ENCODE measurements around the gene GCH1. TPM values are rescaled to one million over a fixed set of nuclear protein-coding genes. Genes with fewer than 3 reads are reported as not detected.

GCH1 gene
- total RNA-seq, 1 experiment from 2014 or later = 16.7 TPM

GRCh38 chr14:54823757-54824549, 78.7 kb downstream of the GCH1 start:
- Histone ChIP-seq H3K27ac (ENCODE audit: low read depth, low read length) (no peak overlapping the region), H3K4me3 (replicated peaks in 1 of 2; ENCODE audit: low read depth in 1 of 2, low read length in 2 of 2) (no peak overlapping the region), H4K20me1 (ENCODE audit: insufficient read depth) (no peaks in the 10 kb centered on the region), H3K9me3 (ENCODE audit: control insufficient read depth in 1 of 2, insufficient read depth in 1 of 2, low read depth in 1 of 2, low read length in 2 of 2) (peaks cover 0 to 11% of the 10 kb centered on the region in 2 experiments; a peak in 1 of 4 replicates), H2AFZ (ENCODE audit: low read depth, low read length, poor library complexity, severe bottlenecking) (no peak overlapping the region), H3K79me2 (ENCODE audit: insufficient read depth, low read length) (no peaks in the 10 kb centered on the region), H3K4me2 (ENCODE audit: low read length) (no peak overlapping the region), H3K36me3 (ENCODE audit: control insufficient read depth in 1 of 2, insufficient read depth in 2 of 2, low read length in 2 of 2) (no peaks in the 10 kb centered on the region), H3K9ac (ENCODE audit: low read length) (no peak overlapping the region), H3K27me3 (ENCODE audit: insufficient read depth, low read length) (no peaks in the 10 kb centered on the region), H3K4me1 (ENCODE audit: control insufficient read depth in 1 of 2, insufficient read depth in 2 of 2, low read length in 2 of 2) (no peaks in the 10 kb centered on the region), H3K9me2 (ENCODE audit: insufficient read depth) (no peaks in the 10 kb centered on the region)
- intact Hi-C loops (cut with micrococcal nuclease) = no loop called here
- RAD21 ChIA-PET (ENCODE audit: low non-redundant PET in 1 of 2, low total read pairs in 2 of 2, uncharacterized antibody in 2 of 2, unreplicated experiment in 2 of 2) = no interaction called here
- no peak for TF ChIP-seq ZBTB33 (IDR thresholded peaks at IDR 0.05; ENCODE audit: extremely low read depth, insufficient replicate concordance, low read length)
- TF ChIP-seq CBX3 (IDR thresholded peaks at IDR 0.05; ENCODE audit: low read depth) = peak; percentile 45
- ATAC-seq (no peak), DNase-seq (ENCODE audit: low read depth, low spot score) (no peak)
- BruUV-seq (replicated peaks) = no TSS peak
- POLR2A ChIA-PET = no interaction called here
- CTCF ChIA-PET = no interaction called here

DNA sequence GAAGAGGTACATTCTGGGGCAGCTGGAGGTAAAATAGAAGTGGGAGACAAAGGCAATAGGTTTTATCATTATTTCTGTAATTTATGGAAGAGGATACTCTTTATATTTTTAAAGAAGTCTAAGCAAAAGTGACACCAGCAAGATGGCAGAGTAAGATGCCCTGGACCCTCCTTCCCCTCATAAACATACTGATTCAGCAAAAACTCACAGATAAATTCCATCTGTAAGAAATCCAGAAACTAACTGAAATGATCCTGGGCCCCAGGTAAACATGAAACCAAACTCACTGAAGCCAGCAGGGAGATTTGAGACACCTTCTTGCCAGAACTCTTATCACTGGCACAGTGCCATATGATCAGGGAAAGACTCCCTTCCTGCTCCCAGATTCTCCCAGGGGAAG, 79.9 kb downstream of the GCH1 start:
- H3K9me3 ChIP-seq (ENCODE audit: control insufficient read depth in 1 of 2, insufficient read depth in 1 of 2, low read depth in 1 of 2, low read length in 2 of 2) = peaks cover 0 to 11% of the 10 kb centered on the region in 2 experiments; a peak in 1 of 4 replicates
- intact Hi-C loops (cut with micrococcal nuclease) = no loop called here
- no peaks in the 10 kb centered on the region for H3K9me2 ChIP-seq (ENCODE audit: insufficient read depth)
- no peaks in the 10 kb centered on the region for H3K27me3 ChIP-seq (ENCODE audit: insufficient read depth, low read length)
- no peaks in the 10 kb centered on the region for H3K79me2 ChIP-seq (ENCODE audit: insufficient read depth, low read length)
- no peak for ATAC-seq
- no peak overlapping the region for H3K4me3 ChIP-seq (replicated peaks in 1 of 2; ENCODE audit: low read depth in 1 of 2, low read length in 2 of 2)
- H3K4me1 ChIP-seq (ENCODE audit: control insufficient read depth in 1 of 2, insufficient read depth in 2 of 2, low read length in 2 of 2) = no peaks in the 10 kb centered on the region
- H3K4me2 ChIP-seq (ENCODE audit: low read length) = no peak overlapping the region
- ChIA-PET RAD21 (ENCODE audit: low non-redundant PET in 1 of 2, low total read pairs in 2 of 2, uncharacterized antibody in 2 of 2, unreplicated experiment in 2 of 2) (no interaction called here), POLR2A (no interaction called here), CTCF (no interaction called here)
- no peak overlapping the region for H3K27ac ChIP-seq (ENCODE audit: low read depth, low read length)
- no peaks in the 10 kb centered on the region for H4K20me1 ChIP-seq (ENCODE audit: insufficient read depth)
- no peak overlapping the region for H3K9ac ChIP-seq (ENCODE audit: low read length)
- no peak for DNase-seq (ENCODE audit: low read depth, low spot score)
- no peak overlapping the region for H2AFZ ChIP-seq (ENCODE audit: low read depth, low read length, poor library complexity, severe bottlenecking)
- no TSS peak for BruUV-seq (replicated peaks)
- H3K36me3 ChIP-seq (ENCODE audit: control insufficient read depth in 1 of 2, insufficient read depth in 2 of 2, low read length in 2 of 2) = no peaks in the 10 kb centered on the region
- no peak for TF ChIP-seq ELF1 (IDR thresholded peaks at IDR 0.05; ENCODE audit: borderline replicate concordance, low read depth)
- TF ChIP-seq MAX (IDR thresholded peaks at IDR 0.05) = no peak
- TF ChIP-seq CTCF (IDR thresholded peaks at IDR 0.05 in 2 of 3, conservative IDR thresholded peaks at IDR 0.05 in 1 of 3; ENCODE audit: borderline replicate concordance in 1 of 3, insufficient read depth in 1 of 3, low read depth in 2 of 3, low read length in 2 of 3) = no peak
- TF ChIP-seq JUND (IDR thresholded peaks at IDR 0.05) = no peak
- TF ChIP-seq ZFX (IDR thresholded peaks at IDR 0.05) = no peak
- TF ChIP-seq, protein P1, sequence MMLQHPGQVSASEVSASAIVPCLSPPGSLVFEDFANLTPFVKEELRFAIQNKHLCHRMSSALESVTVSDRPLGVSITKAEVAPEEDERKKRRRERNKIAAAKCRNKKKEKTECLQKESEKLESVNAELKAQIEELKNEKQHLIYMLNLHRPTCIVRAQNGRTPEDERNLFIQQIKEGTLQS (IDR thresholded peaks at IDR 0.05) = no peak
- TF ChIP-seq CBX3 (IDR thresholded peaks at IDR 0.05; ENCODE audit: low read depth) = no peak
- TF ChIP-seq FOSL1 (IDR thresholded peaks at IDR 0.05; ENCODE audit: low read depth) = no peak
- no peak for TF ChIP-seq RAD21 (IDR thresholded peaks at IDR 0.05; ENCODE audit: low read depth)
- TF ChIP-seq TCF7L2 (IDR thresholded peaks at IDR 0.05; ENCODE audit: borderline replicate concordance, extremely low read depth, insufficient read depth, insufficient read length) = no peak
- TF ChIP-seq POLR2A (IDR thresholded peaks at IDR 0.05; ENCODE audit: borderline replicate concordance, extremely low read depth, insufficient read depth, insufficient read length) = no peak
- TF ChIP-seq EZH2phosphoT487 (IDR thresholded peaks at IDR 0.05; ENCODE audit: borderline replicate concordance) = no peak
- no peak for TF ChIP-seq EZH2 (IDR thresholded peaks at IDR 0.05)
- TF ChIP-seq SRF (IDR thresholded peaks at IDR 0.05; ENCODE audit: low read depth) = no peak
- no peak for TF ChIP-seq SP1 (IDR thresholded peaks at IDR 0.05; ENCODE audit: low read depth)
- TF ChIP-seq EGR1 (IDR thresholded peaks at IDR 0.05; ENCODE audit: low read depth) = no peak
